ENCODE measurements around the gene OSTC. TPM values are rescaled to one million over a fixed set of nuclear protein-coding genes. Genes with fewer than 3 reads are reported as not detected.

OSTC gene
- total RNA-seq, 1 donor from 2014 or later = 64.4 TPM

GRCh38 chr4:108683479-108683878, 33.1 kb downstream of the OSTC start:
- DNase-seq (no peak), ATAC-seq (no peak)
- Histone ChIP-seq H3K27ac (no peak overlapping the region), H3K4me3 (no peak overlapping the region), H3K36me3 (no peaks in the 10 kb centered on the region), H3K4me1 (no peaks in the 10 kb centered on the region), H3K9me3 (no peaks in the 10 kb centered on the region), H3K27me3 (ENCODE audit: low read depth) (no peaks in the 10 kb centered on the region)
- no peak for TF ChIP-seq CTCF (IDR thresholded peaks at IDR 0.05)
- intact Hi-C loops (cut with DNase I) = no loop called here

- Histone ChIP-seq H3K27me3 (ENCODE audit: low read depth) (no peaks in the 10 kb centered on the region), H3K4me3 (no peak overlapping the region), H3K9me3 (no peaks in the 10 kb centered on the region), H3K36me3 (no peaks in the 10 kb centered on the region), H3K4me1 (no peaks in the 10 kb centered on the region), H3K27ac (no peak overlapping the region)
- intact Hi-C loops (cut with DNase I) = no loop called here
- DNase-seq = no peak
- ATAC-seq = no peak
- TF ChIP-seq CTCF (IDR thresholded peaks at IDR 0.05) = no peak
These were observed 34.8 kb downstream of the OSTC start for GRCh38 chr4:108685036-108685686.

- no peak for TF ChIP-seq CTCF (IDR thresholded peaks at IDR 0.05)
- ATAC-seq = no peak
- intact Hi-C loops (cut with DNase I) = no loop called here
These were observed 40.3 kb downstream of the OSTC start for GRCh38 chr4:108690738-108691137.

GRCh38 chr4:108693211-108693610, 42.8 kb downstream of the OSTC start:
- H3K4me1 ChIP-seq = no peaks in the 10 kb centered on the region
- intact Hi-C loops (cut with DNase I) = no loop called here
- no peaks in the 10 kb centered on the region for H3K27me3 ChIP-seq (ENCODE audit: low read depth)
- no peak for TF ChIP-seq CTCF (IDR thresholded peaks at IDR 0.05)
- H3K4me3 ChIP-seq = no peak overlapping the region
- no peak for DNase-seq
- no peaks in the 10 kb centered on the region for H3K36me3 ChIP-seq
- no peaks in the 10 kb centered on the region for H3K9me3 ChIP-seq
- H3K27ac ChIP-seq = no peak overlapping the region
- no peak for ATAC-seq

More at GRCh38 chr4:108690738-108691137, 40.3 kb downstream of the OSTC start:
- no peaks in the 10 kb centered on the region for H3K9me3 ChIP-seq
- H3K4me1 ChIP-seq = no peaks in the 10 kb centered on the region
- no peaks in the 10 kb centered on the region for H3K36me3 ChIP-seq
- no peaks in the 10 kb centered on the region for H3K27me3 ChIP-seq (ENCODE audit: low read depth)
- DNase-seq = no peak
- H3K4me3 ChIP-seq = no peak overlapping the region
- no peak overlapping the region for H3K27ac ChIP-seq

GRCh38 chr4:108693819-108694218, 43.4 kb downstream of the OSTC start:
- Histone ChIP-seq H3K4me3 (no peak overlapping the region), H3K9me3 (no peaks in the 10 kb centered on the region), H3K36me3 (no peaks in the 10 kb centered on the region), H3K4me1 (no peaks in the 10 kb centered on the region), H3K27ac (no peak overlapping the region), H3K27me3 (ENCODE audit: low read depth) (no peaks in the 10 kb centered on the region)
- intact Hi-C loops (cut with DNase I) = no loop called here
- TF ChIP-seq CTCF (IDR thresholded peaks at IDR 0.05) = no peak
- ATAC-seq = no peak
- DNase-seq = no peak
